ENCODE data around the gene STK32B.
"Not testable (repeated sequence)": the region's sequence is repeated elsewhere in the genome, so short reads cannot be mapped to it uniquely, and the experiment has no call there.

Gene STK32B

DNA sequence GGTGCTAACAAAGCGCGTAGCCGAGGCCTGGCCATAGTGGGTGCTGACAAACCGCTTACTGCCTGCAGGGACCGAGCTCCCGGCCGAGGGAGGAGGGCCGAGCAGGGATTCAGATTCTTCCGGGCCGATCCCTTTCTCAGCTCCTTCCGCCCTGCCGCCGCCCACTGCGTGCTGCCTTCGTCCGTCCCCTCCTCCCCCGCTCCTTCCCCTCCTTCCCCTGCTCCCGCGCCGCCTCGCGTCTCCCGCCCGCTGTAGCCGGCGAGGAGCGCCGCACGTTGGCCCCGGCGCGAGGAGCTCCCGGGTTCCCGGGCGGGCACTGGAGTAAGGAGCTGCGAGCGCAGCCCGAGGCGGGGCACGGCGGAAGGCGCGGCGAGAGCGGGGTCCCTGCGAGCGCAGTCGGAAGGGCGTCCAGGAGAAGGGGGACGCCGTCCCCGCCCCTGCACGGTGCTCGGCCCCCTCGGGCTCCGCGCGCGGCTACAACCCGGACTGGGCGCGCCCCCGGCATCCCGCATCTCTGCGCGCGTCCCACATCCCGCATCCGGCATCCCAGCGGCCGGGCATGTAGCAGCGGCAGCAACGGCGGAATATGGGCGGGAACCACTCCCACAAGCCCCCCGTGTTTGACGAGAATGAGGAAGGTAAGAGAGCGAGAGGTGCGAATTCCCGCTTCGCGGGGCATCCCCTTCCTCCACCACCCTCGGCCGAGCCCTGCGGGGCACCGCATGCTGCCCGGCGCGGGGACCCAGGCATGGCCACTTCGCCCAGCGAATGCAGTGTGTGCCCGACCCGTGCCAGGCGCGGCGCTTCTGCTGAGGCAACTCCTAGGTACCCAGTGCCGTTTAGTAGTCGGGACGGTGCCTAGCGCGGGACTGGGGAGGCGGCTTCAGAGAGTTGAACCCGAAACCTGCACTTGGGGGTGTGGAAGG is at the start of gene STK32B:
Gene STK32B, plus strand, starts transcription at position 203 of the 926 bp plus-strand sequence.
- no peak for DNase-seq (ENCODE audit: low read depth, low spot score)

DNA sequence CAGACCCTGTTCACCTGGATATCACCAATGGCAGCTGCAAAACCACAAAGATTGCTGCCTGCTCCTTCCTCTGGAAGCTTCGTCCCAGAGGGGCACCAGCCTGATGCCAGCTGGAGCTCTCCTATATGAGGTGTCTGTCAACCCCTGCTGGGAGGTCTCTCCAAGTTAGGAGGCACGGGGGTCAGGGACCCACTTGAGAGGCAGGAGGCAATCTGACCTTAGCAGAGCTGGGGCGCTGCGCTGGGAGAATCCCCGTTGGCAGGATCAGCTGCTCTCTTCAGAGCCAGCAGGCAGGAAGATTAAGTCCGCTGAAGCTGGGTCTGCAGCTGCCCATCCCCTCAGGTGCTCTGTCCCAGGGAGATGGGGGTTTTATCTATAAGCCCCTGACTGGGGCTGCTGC is 49.6 kb upstream of the STK32B start:
- not testable (repeated sequence) for DNase-seq (ENCODE audit: low read depth, low spot score)

DNA sequence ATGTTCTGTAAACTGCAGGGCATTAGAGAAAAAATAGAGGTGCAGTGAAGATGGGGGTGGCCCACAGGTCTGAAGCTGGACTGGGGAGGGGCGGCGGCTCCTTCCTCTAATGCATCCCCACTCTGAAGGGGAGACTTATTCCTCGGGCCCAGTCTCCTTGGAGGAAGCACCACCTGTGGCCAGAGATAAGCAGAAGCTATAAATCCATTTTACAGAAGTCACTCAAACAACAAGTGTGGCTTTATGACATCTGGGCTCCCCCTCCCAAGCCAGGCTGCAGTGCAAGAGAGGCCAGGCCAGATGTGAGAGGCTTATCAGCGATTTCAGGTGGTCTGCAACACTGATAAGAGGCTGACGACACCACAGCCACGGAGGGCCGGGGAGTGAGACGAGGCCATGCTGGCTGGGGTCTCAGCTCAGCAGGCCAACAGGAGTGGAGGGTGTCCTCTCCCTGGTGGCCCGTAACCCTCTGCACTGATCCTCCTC is 47.9 kb upstream of the STK32B start:
- DNase-seq (ENCODE audit: low read depth, low spot score) = no peak

DNA sequence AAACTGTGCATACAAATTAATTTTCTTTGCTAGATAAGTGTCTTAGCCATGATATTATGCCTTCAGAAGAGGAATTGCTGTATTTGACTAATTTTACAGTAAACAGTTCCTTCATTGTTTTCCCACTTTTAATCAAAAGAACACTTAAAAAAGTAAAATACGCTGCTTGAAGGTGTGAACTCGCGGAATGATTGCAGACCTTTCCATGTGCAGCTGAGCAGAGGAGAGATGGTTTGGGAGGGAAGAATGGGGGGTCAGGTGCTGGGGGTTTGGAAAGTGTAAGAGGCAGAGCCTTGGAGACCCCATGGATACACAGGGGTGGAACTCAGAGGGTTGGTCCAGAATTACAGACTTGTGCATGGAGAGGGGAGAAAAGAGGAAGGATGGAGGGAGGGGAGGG is 47.4 kb upstream of the STK32B start:
- DNase-seq (ENCODE audit: low read depth, low spot score) = no peak

DNA sequence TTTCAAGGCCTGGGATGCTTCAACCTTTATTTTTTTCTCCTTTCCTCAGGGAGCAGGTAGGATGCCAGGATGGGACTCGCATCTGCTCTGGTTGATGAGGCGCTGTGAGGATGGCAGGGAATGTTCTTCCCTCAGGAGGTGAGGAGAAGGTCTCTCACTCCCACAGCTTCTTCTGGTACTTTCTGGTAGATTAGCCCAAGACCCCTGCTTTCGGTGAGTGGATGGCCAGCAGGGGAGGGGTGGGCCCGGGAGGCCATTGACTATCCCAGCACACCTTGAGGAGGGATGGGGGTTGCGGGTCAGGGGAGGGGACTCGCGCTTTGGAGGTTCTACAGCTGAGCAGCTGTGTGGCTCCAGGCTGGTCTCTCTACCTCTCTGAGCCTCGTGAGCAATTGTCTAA is 46.8 kb upstream of the STK32B start:
- no peak for DNase-seq (ENCODE audit: low read depth, low spot score)

DNA sequence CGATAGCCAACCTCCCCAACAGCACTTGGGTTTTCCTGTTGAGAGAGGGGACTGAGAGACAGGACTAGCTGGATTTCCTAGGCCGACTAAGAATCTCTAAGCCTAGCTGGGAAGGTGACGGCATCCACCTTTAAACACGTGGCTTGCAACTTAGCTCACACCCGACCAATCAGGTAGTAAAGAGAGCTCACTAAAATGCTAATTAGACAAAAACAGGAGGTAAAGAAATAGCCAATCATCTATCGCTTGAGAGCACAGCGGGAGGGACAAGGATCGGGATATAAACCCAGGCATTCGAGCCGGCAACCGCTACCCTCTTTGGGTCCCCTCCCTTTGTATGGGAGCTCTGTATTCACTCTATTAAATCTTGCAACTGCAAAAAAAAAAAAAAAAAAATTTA is 44.3 kb upstream of the STK32B start:
- not testable (repeated sequence) for DNase-seq (ENCODE audit: low read depth, low spot score)

DNA sequence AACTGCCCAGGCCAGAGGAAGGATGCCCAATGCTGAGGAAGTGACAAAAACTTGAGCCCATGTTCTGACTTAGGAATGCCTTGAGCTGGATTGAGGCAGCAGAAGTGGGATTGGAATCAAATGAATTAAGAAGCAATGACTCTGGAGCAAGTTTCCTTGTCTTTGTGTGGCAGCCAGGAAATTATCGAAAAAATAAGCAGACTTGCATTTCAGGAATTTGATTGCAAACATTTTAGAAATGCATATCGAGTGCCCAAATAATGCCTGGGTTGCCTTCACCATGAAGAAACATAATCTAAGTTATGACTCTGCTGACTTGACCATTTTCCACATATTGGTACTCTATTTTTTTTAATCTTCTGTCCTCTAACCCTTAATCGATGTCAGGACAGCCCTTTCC is 41.5 kb upstream of the STK32B start:
- no peak for DNase-seq (ENCODE audit: low read depth, low spot score)

DNA sequence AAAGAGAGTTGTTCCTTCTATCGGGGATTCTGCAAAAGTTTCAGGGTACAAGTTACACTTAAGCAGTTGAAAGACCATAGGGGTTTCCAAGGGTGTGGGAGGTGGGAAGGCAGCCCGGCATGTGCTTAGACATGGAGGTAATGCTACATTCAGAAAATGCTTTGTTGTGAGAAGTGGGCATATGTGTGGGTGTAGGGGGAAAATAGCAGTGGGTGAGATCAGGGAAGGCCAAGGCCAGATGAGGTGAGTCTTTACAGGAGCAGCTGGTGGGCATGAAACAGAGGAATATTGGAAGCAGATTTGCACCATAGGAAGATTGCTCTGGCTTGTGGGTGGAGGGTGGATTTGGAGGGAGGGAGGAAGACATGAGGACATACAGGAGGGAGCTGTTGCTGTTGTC is 40.3 kb upstream of the STK32B start:
- DNase-seq (ENCODE audit: low read depth, low spot score) = no peak

DNA sequence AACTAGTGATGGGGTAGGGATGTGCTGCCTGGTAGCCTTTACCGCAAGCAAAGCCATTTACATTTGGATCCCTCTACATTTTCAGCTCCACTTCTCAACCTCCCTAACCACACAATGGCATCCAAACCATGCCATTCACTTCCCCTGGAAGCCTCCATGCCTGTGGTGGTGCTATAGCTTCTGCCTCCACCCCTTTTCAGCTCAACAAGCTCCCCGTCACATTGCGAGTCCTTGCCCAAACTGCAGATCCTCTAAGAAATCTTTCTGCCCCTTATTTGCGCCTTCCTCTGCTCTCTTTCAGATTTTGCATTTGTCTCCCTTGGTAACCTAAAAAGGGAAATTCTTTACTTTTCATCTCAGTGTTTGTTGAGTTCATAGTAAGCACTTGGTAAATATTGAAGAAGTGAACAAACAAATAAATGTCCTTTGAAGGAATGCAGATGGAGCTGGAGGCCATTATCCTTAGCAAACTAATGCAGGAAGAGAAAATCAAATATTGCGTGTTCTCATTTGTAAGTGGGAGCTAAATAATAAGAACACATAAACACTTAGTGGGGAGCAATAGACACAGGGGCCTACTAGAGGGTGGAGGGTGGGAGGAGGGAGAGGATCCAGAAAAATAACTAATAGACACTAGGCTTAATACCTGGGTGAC is 38.9 kb upstream of the STK32B start:
- DNase-seq (ENCODE audit: low read depth, low spot score) = no peak

DNA sequence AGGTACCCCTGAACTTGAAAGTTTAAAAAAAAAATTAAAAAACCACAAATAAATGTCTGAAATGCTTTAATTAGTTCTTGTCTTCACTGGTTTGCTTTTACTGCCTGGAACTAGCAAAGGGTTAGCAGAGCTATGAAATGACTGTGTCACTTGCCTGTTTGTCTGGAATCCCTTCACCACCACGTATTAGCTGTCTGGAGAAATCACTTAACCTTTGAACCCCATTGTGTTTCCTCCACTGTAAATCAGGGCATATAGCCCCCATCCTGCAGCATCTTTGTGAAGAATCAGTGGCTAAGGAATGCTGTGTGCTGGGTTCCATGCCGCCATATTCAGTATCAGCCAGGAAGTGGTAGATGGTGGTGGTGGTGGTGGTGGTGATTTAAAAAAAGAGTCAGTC is 38.3 kb upstream of the STK32B start:
- no peak for DNase-seq (ENCODE audit: low read depth, low spot score)

DNA sequence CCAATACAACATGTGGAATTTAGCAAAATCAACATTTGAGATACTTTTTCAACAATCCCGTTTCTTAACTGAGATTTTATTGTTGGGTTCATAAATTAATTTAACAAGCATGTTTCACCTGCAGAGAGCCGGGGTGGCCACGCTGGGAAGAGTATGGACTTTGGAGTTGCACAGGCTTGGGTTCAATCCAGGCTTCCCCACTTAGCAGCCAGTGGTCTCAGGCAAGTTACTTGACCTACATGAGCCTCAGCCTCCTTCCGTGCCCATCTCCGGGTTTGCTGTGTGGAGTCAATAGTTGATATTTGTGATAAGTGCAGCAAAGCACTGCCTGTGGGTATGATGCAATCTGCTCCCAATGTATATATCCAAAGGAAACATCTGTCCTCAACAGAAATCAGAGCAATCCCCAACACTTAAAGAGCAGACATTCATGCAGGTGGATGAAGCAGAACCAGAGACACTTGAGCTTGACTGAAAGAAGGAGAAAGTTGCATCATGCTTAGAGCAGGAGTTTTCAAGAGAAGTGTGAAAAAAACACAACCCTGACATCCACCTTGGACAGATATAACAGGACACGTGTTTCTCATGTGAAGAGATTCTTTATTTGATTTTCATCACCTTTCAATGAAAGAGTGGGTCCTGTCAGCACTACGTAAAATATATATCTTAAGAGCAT is 37.1 kb upstream of the STK32B start:
- no peak for DNase-seq (ENCODE audit: low read depth, low spot score)

DNA sequence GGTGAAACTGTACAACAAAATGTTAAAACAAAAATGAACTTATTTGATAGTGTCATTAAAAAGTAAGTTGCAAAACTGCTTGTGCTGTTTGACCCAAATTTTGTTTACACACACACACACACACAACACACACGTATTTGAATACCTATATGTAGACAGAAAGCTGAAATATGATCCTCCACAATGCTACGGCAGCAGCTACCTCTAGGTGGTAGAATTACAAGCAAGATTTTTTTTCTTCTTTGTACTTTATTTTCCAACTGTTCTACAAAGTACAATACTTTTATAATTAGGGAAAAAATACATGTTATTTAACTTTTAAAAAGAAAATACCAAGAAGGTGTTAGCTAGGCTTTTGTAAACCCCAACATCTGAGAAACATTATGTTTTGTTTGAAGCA is 33.2 kb upstream of the STK32B start:
- DNase-seq (ENCODE audit: low read depth, low spot score) = no peak

DNA sequence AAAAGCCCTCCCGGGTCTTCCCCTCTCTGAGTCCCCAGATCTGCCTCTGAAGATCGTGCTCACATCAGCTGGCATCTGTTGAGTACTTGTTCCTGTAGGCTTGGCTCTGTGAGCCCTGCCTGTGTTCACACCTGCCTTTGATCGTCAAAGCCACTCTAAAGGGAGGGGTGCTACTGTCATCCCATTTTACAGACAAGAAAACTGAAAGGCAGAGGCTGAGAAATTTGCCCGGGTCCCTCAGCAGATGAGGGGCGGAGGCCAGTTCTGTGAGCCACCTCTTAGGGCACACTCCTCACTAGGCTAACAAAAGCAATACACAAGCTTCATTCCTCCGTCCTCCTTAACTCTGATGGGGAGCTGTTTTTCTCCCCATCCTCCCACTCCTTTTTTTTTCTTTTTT is 32.7 kb upstream of the STK32B start:
- DNase-seq (ENCODE audit: low read depth, low spot score) = no peak

DNA sequence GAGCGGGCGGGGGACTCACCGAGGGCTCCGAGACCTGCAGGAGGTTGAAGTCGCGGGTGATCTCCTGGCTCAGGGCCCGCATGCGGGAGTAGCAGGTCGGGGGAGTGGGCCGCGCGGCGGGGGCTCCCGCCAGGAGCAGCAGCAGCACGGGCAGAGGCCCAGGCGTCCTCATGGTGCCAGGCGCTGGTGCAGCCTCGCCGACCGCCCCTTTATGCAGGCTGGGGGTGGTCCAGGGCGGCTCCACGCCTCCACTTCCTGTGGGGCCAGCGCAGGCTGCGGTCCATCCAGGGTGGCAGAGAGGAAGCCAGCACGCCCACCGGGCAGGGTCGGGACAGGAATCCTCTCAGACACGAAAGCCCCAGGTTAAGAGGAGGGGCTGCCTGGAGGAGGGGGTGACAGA is 32.0 kb upstream of the STK32B start, which contains the start of gene CYTL1:
Gene CYTL1, minus strand, starts transcription at position 185 of the 400 bp plus-strand sequence. Its CDS starts 13 bp downstream, at position 172.
- no peak for DNase-seq (ENCODE audit: low read depth, low spot score)

DNA sequence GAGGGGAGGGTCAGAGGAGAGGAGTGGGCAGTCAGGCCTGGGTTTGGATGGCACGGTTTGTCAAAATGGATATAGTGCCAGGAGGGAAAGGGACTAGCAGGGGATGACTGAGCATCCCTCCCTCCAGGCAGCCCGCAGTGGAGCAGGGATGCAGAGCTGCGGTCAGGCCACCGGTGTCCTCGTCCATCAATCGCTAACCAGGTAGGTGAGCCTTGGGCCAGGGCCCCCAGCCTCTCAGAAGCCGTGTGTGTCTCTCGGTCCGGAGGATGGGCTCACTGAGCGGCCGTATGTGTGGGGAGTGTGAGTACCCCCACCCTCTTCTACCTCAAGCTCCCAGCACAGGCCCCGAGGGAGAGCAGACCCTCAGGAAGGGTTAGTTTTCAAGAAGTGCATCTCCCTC is 31.5 kb upstream of the STK32B start:
- DNase-seq (ENCODE audit: low read depth, low spot score) = no peak

DNA sequence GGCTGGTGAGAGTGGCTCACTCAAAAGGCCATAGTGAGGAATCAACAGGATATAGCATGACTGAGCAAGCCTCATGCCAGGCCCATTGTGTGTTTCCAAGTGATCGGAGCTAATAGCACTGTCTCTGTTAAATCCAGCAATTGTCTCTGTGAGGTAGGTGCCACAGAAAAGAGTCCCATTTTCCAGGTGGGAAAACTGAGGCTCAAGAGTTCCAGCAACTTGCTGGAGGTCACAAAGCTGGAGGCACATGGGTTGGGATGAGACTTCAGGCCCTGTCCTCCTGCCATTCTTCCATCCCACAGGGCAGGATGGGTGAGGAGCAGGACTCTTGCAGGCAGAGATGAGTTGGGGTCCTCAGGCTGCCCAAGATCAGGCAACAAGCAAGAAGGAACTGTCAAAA is 30.9 kb upstream of the STK32B start:
- no peak for DNase-seq (ENCODE audit: low read depth, low spot score)

DNA sequence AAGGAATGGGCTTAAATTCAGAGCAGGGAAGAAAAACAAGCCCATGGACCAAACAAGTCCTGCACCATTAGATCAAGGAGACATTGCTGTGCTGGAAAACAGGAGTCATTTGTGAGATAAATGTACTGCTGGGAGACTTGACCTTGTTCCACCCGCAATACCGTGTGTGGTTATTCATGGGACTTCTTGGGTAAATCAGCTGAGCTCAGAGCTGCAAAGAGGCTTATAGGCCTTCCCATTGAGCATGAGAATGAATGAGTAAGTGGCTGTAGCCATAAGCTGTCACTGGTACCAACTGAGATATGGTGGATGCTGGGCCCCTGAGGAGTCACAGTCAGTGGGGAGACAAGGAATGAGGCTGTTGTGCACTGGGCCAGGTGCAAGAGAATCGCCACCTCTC is 29.7 kb upstream of the STK32B start:
- no peak for DNase-seq (ENCODE audit: low read depth, low spot score)

DNA sequence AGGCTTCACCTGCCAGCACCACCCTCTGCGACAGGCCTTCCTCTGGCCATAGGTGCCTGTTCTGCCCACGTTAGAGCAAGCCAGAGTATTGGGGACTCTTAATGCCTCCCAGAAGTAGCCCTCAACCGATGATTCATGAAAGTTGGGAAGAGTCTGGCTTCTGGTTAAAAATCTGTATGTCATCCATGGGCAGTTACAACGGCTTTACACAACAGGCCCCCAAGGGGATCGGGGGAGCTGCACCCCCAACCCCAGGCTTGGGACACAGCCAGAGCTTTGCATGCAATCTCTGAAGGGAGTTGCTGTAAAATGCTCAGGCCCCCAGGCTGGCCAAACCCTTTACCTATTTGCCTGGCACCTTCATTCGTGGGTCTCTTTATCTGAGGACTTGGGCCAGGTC is 26.6 kb upstream of the STK32B start:
- DNase-seq (ENCODE audit: low read depth, low spot score) = no peak

DNA sequence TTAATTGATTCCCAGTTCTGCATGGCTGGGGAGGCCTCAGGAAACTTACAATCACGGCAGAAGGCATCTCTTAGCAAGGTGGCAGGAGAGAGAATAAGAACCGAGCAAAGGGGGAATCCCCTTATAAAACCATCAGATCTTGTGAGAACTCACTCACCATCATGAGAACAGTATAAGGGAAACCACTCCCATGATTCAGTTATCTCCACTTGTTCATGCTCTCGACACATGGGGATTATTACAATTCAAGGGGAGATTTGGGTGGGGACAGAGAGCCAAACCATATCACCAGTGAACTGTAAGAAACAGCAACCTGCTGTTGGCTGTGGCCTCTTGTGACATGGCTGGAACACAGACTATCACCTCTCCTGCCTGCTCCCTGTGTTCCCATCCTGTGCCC is 24.9 kb upstream of the STK32B start:
- no peak for DNase-seq (ENCODE audit: low read depth, low spot score)

DNA sequence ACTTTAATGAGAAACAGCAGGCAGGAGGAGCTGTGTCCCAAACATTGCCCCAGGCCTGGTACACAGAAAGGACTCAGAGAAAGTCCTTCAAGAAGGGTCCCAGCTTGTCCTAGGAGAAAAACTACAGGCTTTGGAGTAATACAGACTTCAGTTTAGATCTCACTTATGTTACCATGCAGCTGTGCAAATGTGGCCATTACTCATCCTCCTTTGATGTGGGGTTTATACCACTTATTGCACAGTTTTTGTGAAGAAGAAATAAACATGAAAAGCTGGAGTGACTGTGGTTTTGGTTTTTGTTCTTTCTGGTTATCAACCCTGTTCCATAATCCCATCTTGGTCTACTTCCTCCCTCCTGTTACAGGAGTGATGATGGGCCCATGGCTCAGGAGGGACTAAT is 23.9 kb upstream of the STK32B start:
- DNase-seq (ENCODE audit: low read depth, low spot score) = no peak

DNA sequence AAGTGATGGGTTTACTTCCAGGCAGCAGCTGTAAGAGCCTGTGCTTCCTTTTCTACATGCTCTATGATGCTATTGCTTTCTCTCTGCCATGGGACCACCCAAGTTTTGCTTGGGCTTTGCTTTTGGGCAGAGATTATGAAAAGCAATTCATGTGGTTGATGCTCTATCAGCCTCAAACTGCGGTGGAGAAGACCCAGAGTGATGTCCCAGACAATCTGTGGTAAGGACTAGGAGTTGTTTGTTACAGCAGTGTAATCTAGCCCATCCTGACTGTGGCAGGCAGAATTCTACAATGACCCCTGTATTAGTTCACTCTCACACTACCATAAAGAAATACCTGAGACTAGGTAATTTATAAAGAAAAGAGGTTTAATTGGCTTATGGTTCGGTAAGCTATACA is 22.8 kb upstream of the STK32B start:
- no peak for DNase-seq (ENCODE audit: low read depth, low spot score)

DNA sequence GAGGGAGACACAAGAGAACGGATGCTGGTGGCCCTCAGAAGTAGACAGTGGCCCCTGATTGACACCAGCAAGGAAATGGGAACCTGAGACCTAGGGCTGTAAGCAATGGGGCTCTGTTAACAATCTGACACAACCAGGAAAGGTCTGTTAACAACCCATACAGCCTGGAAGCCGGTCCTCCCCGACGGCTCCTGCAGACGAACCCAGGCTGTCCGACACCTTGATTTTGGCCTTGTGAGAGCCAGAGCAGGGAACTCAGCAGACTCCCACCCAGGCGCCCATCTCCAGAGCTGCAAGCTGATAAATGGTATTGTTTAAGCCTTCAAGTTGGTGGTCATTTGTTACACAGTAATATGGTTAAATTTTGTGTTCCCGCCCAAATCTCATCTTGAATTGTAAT is 21.8 kb upstream of the STK32B start:
- no peak for DNase-seq (ENCODE audit: low read depth, low spot score)
